ENCODE data around the gene WASL. TPM values are rescaled to one million over a fixed set of nuclear protein-coding genes. Genes with fewer than 3 reads are reported as not detected.

The WASL gene
- total RNA-seq, 2 donors from 2014 or later = 37.2 to 43.5 TPM

DNA sequence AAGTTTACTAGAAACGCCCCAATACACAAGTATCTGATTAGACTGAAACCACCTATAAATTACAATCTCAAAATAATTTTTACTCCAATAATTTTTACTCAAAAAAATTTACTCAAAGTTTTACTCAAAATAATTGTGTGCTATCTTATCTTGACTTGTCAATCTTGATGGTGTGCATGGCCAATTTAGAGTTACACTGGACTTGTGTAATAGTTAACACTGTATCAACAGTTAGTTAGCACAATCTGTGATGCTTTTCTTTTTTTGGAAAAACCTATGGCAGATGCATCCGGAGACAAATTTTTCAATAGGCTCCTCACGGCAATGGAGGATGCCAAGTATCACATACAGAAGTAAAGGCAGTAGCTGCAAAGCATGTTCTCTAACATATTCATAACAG lies 68.2 kb downstream of the WASL start:
- Histone ChIP-seq H3K9me3 (no peaks in the 10 kb centered on the region), H3K4me1 (ENCODE audit: control insufficient read depth in 1 of 2, low read depth in 2 of 2) (peaks cover 0 to 4% of the 10 kb centered on the region in 2 donors), H3K27ac (no peak overlapping the region), H3K36me3 (peaks cover 2% of the 10 kb centered on the region), H3K27me3 (replicated peaks; ENCODE audit: insufficient read depth) (no peaks in the 10 kb centered on the region), H3K4me3 (no peak overlapping the region)
- DNase-seq (ENCODE audit: low spot score) (no peak), ATAC-seq (ENCODE audit: insufficient number of reproducible peaks, low FRiP score, low read depth) (no peak)
- TF ChIP-seq, protein P1, sequence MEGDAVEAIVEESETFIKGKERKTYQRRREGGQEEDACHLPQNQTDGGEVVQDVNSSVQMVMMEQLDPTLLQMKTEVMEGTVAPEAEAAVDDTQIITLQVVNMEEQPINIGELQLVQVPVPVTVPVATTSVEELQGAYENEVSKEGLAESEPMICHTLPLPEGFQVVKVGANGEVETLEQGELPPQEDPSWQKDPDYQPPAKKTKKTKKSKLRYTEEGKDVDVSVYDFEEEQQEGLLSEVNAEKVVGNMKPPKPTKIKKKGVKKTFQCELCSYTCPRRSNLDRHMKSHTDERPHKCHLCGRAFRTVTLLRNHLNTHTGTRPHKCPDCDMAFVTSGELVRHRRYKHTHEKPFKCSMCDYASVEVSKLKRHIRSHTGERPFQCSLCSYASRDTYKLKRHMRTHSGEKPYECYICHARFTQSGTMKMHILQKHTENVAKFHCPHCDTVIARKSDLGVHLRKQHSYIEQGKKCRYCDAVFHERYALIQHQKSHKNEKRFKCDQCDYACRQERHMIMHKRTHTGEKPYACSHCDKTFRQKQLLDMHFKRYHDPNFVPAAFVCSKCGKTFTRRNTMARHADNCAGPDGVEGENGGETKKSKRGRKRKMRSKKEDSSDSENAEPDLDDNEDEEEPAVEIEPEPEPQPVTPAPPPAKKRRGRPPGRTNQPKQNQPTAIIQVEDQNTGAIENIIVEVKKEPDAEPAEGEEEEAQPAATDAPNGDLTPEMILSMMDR (IDR thresholded peaks at IDR 0.05) = no peak

DNA sequence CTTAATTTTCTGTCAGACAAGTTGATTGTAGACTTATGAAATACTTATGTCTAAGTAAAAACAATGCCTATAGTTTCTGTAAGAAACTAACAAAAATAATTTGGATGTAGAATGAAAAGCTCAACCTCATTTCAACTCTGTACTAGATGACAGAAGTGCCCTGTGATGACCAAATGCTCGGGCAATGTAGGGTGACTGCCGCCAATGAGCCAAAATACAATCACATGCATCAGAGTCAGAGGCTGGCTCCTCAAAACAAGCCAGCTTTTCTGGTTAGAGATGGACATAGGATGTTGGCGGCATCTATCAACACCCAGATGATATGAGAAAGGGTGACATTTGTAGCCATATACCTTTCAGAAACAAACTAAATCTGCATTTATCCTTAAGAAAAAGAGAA lies 69.2 kb downstream of the WASL start:
- no peak for DNase-seq (ENCODE audit: low spot score)
- Histone ChIP-seq H3K27ac (no peak overlapping the region), H3K27me3 (replicated peaks; ENCODE audit: insufficient read depth) (no peaks in the 10 kb centered on the region), H3K4me3 (no peak overlapping the region), H3K9me3 (no peaks in the 10 kb centered on the region), H3K4me1 (ENCODE audit: control insufficient read depth in 1 of 2, low read depth in 2 of 2) (peaks cover 0 to 4% of the 10 kb centered on the region in 2 donors), H3K36me3 (no peaks in the 10 kb centered on the region)
- no peak for ATAC-seq (ENCODE audit: insufficient number of reproducible peaks, low FRiP score, low read depth)
- TF ChIP-seq, protein P1 (IDR thresholded peaks at IDR 0.05) = no peak

DNA sequence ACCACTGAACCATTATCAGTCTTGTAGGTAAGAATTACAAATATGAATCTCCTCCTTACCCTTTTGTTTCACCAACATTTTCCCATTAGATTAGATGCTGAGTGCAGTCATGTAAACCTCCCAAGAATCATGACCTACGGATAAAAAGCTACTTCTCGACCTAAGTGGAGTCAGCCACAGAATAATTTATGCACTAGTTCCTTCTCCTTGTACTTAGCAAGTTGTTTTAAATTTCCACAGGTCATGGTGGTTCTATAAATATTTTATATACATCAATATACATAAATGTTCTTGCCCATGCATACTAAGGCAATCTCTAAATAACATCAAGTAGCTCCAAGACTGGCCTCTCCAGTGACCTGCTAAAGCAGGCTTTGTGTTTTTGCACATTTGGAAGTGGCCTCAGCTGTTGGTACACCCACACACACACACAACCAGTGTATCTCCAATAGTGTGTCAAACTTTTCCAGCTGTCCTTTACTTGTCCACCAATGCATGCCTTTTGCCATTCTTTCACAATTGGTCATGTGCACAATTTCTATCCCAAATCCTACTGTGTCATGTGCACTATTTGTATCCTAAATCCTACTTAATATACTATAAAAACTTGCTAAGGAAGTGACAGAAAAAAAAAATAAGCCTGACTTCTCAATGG lies 71.6 kb downstream of the WASL start:
- H3K27me3 ChIP-seq (replicated peaks; ENCODE audit: insufficient read depth) = no peaks in the 10 kb centered on the region
- ATAC-seq (ENCODE audit: insufficient number of reproducible peaks, low FRiP score, low read depth) = no peak

DNA sequence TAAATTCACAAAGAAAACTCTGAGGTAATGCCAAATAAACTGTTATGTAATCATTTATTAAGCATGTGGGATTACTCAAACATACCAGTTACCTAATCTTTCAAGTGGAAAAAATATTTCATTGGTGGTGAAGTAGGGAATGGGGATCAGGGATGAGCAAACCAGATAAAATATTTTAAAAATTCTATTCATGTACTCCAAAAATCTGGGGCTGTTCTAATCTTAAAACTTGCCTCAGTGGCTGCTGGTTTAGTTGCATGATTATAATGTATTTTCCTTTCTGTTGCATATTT lies 73.7 kb downstream of the WASL start:
- DNase-seq (ENCODE audit: low spot score) (no peak), ATAC-seq (ENCODE audit: insufficient number of reproducible peaks, low FRiP score, low read depth) (no peak)
- H3K4me3 ChIP-seq = no peak overlapping the region
- peaks cover 0 to 7% of the 10 kb centered on the region in 2 donors for H3K4me1 ChIP-seq (ENCODE audit: control insufficient read depth in 1 of 2, low read depth in 2 of 2)
- no peaks in the 10 kb centered on the region for H3K27me3 ChIP-seq (replicated peaks; ENCODE audit: insufficient read depth)
- TF ChIP-seq, protein P1 (IDR thresholded peaks at IDR 0.05) = no peak
- no peaks in the 10 kb centered on the region for H3K9me3 ChIP-seq
- no peaks in the 10 kb centered on the region for H3K36me3 ChIP-seq
- no peak overlapping the region for H3K27ac ChIP-seq

More for the DNA sequence above, 71.6 kb downstream of the WASL start:
- H3K36me3 ChIP-seq = no peaks in the 10 kb centered on the region
- DNase-seq (ENCODE audit: low spot score) = no peak
- no peaks in the 10 kb centered on the region for H3K9me3 ChIP-seq
- H3K4me3 ChIP-seq = no peak overlapping the region
- TF ChIP-seq, protein P1 (IDR thresholded peaks at IDR 0.05) = no peak
- H3K4me1 ChIP-seq (ENCODE audit: control insufficient read depth in 1 of 2, low read depth in 2 of 2) = peaks cover 0 to 7% of the 10 kb centered on the region in 2 donors
- no peak overlapping the region for H3K27ac ChIP-seq

DNA sequence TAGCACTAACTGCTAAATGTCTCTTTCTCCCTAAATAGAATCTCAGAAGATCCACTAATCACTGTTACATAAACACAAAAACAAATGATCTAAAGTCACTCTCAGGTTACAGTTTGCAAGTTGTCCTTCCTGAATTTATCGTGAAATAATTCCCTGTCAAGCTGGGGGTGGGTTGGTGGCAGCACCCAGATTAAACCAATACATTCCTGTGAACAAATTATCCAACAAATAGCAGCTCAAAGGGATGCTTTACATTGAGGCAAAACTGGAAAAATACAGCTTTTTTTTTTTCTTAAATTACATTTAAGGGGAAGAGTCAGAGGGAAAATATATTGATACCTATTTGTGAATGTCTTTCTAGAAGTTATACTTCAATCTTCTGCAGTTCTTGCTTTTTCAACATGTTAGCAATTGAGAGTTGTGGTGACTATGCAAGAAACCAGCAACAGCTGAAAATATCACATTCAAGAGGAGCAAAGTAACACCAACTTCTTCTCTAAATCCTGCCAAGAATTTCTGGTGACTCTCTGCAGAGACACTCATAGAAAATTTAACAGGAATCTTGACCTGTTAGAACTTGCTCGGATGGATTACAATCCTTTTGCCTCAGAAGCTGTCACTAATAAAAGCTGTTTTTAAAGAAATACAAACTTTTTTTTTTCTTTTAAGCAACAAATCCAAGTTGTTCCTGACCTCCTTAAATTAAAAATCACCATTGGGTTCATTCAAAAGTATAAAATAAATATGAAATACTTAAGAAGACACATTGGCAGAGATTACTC lies 74.2 kb downstream of the WASL start:
- H3K4me3 ChIP-seq = no peak overlapping the region
- no peaks in the 10 kb centered on the region for H3K27me3 ChIP-seq (replicated peaks; ENCODE audit: insufficient read depth)
- no peak for DNase-seq (ENCODE audit: low spot score)
- no peaks in the 10 kb centered on the region for H3K36me3 ChIP-seq
- peaks cover 0 to 7% of the 10 kb centered on the region in 2 donors for H3K4me1 ChIP-seq (ENCODE audit: control insufficient read depth in 1 of 2, low read depth in 2 of 2)
- TF ChIP-seq, protein P1 (IDR thresholded peaks at IDR 0.05) = no peak
- H3K9me3 ChIP-seq = no peaks in the 10 kb centered on the region
- no peak for ATAC-seq (ENCODE audit: insufficient number of reproducible peaks, low FRiP score, low read depth)
- no peak overlapping the region for H3K27ac ChIP-seq
